22Rv1 (cell line): ENCODE data around the gene GALNT18.

ENCODE experiments used
- H3K27ac ChIP-seq: fragments of 450-650 bp; 2 replicates; pipeline ENCODE4 v1.5.1; 2017
- ZFX ChIP-seq: fragments of 450-650 bp; IDR thresholded peaks from 2 replicates; pipeline ENCODE4 v1.6.1; 2017; ENCODE audit warnings: antibody characterized with exemption, borderline replicate concordance
- TF ChIP-seq, protein P1 (sequence below): fragments of 450-650 bp; IDR thresholded peaks from 2 replicates; pipeline ENCODE4 v1.5.1; 2017; ENCODE audit warnings: mild to moderate bottlenecking

GALNT18 gene

DNA sequence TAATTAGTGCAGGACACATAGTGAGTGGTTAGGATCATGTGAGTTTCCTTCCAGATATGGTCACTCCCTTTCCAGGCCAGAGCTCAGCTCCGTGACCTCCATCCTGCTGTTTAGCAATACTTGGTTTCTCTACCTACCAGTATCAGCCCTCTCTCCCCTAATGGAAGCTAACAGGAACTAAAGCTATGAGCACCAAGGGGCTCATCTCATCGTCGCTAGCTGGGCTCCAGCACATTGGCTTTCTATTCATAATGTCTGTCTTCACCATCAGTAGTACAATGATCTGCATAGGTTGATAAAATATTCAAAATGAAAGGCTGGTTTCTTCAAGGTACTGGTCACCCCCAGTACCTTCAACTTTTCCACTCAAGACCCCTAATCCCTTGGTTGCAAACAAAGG lies 2.4 kb upstream of the GALNT18 start:
- no peak for TF ChIP-seq ZFX
- TF ChIP-seq, protein P1, sequence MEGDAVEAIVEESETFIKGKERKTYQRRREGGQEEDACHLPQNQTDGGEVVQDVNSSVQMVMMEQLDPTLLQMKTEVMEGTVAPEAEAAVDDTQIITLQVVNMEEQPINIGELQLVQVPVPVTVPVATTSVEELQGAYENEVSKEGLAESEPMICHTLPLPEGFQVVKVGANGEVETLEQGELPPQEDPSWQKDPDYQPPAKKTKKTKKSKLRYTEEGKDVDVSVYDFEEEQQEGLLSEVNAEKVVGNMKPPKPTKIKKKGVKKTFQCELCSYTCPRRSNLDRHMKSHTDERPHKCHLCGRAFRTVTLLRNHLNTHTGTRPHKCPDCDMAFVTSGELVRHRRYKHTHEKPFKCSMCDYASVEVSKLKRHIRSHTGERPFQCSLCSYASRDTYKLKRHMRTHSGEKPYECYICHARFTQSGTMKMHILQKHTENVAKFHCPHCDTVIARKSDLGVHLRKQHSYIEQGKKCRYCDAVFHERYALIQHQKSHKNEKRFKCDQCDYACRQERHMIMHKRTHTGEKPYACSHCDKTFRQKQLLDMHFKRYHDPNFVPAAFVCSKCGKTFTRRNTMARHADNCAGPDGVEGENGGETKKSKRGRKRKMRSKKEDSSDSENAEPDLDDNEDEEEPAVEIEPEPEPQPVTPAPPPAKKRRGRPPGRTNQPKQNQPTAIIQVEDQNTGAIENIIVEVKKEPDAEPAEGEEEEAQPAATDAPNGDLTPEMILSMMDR: no peak
- H3K27ac ChIP-seq: no peak overlapping the region

GRCh38 chr11:11622772-11623171 lies 967 bp upstream of the GALNT18 start:
- no peak overlapping the region for H3K27ac ChIP-seq

GRCh38 chr11:11622340-11622706 lies 518 bp upstream of the GALNT18 start:
- TF ChIP-seq, protein P1: 0 out of 2 replicates have a peak, but pooled peaks have one; percentile 3
- no peak for TF ChIP-seq ZFX
- H3K27ac ChIP-seq: peak overlapping the region; percentile 70; the same call in 1 of the 2 replicates

More at GRCh38 chr11:11622772-11623171, 967 bp upstream of the GALNT18 start:
- TF ChIP-seq ZFX: no peak
- TF ChIP-seq, protein P1: no peak

DNA sequence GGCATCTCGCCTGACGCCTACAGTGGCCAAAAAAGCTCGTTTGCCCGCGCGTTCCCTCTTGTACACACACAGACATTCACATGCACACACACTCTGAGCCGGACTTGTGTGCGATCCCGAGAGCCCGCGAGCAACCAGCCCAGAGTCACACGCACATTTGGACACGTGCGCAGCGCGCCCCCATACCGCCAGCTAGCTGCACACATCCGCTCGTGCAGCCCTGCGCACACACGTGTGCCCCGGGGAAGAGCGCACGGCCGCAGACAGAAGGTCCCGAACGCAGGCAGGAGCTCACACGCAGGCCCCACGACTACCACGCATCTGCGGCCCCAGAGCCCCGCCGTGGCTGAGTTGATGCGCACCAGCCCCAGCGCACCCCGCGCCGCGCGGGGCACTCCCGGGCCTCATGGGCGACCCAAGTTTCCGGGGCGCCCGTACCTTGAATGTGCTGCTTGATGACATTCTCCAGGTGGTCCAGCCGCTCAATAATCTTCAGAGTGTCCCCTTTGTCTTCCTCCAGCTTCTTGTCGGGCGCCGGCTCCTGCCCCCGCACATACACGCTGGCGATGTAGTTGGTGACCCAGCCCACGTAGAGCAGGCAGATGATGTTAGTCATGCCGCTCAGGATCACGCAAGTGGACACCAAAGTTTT lies 758 bp downstream of the GALNT18 start:
- peak overlapping the region; percentile 70 for H3K27ac ChIP-seq
- no peak for TF ChIP-seq ZFX
- TF ChIP-seq, protein P1: peak; percentile 17; the same call in 1 of the 2 replicates

- peak overlapping the region; percentile 70 for H3K27ac ChIP-seq
- no peak for TF ChIP-seq ZFX
- TF ChIP-seq, protein P1: no peak
Observed at GRCh38 chr11:11620173-11620920, 1.5 kb downstream of the GALNT18 start.

- TF ChIP-seq, protein P1: peak; percentile 39
- TF ChIP-seq ZFX: no peak
Observed at GRCh38 chr11:11618973-11619435, 2.8 kb downstream of the GALNT18 start.

GRCh38 chr11:11615086-11615485 lies 6.7 kb downstream of the GALNT18 start:
- H3K27ac ChIP-seq: no peak overlapping the region
- TF ChIP-seq, protein P1: no peak
- TF ChIP-seq ZFX: no peak

More at GRCh38 chr11:11618973-11619435, 2.8 kb downstream of the GALNT18 start:
- H3K27ac ChIP-seq: no peak overlapping the region
